Activated CD8-positive, alpha-beta memory T cell treated with anti-CD3 and anti-CD28 coated beads, Interleukin-2, amount 50 U/mL, for 24 hours (primary cell): ENCODE results near the gene OTUD3.
"Not testable (repeated sequence)": the region's sequence is repeated elsewhere in the genome, so short reads cannot be mapped to it uniquely, and the experiment has no call there.

Source experiments
- DNase-seq: peaks from one replicate; pipeline ENCODE4 v3.0.0-alpha.2; 2020; ENCODE audit errors: extremely low read depth

OTUD3 gene

DNA sequence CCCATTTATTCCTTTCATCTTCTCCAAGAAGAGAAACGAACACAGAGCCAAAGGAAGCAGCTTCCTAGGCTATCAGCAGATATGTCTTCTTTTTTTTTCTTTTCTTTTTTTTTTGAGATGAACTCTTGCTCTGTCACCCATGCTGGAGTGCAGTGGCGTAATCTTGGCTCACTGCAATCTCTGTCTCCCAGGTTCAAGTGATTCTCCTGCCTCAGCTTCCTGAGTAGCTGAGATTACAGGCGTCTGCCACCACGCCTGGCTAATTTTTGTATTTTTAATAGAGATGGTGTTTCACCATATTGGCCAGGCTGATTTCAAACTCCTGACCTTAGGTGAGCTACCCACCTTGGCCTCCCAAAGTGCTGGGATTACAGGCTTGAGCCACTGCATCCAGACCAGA, 13.6 kb upstream of the OTUD3 start:
- DNase-seq = not testable (repeated sequence)

DNA sequence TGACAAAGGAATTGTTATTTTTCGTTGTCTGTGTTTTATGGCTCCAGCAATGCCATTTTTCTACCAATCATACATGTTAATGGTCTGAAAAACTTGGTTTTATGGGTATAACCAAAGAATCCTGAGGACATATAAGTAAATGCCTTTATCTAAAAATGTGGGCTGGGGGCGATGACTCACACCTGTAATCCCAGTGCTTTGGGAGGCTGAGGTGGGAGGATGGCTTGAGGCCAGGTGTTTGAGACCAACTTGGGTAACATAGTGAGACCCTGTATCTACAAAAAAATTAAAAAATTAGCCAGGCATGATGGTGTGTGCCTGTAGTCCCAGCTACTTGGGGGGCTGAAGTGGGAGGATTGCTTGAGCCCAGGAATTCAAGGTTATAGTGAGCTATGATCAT, 12.7 kb upstream of the OTUD3 start:
- DNase-seq = not testable (repeated sequence)

DNA sequence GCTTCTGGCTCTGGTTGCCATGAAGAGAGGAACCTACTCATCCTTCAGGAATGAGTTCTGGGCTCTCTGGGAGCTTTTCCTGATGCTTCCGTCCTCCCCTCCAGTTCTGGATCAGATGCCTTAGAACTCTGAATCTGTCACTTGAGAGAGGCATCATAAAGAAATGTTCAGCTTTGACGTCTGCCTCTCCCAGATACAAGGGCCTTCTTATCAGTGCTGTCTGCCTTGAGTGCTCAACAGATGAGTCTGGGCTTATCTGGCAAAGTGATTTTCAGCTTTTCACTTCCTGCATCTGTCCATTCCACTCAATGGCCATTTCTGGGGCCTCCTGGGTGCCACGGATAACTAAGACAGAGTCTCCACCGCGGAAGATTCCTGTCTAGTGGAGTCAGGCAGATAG, 12.3 kb upstream of the OTUD3 start:
- DNase-seq = no peak

DNA sequence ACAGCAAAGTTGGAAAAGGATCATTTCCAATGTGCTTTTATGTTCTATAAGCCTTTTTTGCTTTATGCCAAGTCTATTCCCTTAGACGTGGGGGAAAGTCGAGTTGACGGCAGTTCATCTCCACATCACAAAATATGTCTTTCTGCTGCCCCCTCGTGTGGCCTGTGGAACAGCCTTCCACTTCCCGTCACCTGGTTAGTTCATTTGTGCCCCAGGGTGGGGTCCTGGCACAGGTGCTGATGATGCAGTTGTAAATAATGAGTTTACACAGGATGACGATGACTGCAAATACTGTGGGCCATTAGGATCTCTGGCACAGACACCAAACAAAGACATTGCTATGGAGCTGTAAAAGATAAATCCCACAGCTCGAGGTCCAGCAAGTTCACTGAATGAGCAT, 10.0 kb upstream of the OTUD3 start:
- no peak for DNase-seq

DNA sequence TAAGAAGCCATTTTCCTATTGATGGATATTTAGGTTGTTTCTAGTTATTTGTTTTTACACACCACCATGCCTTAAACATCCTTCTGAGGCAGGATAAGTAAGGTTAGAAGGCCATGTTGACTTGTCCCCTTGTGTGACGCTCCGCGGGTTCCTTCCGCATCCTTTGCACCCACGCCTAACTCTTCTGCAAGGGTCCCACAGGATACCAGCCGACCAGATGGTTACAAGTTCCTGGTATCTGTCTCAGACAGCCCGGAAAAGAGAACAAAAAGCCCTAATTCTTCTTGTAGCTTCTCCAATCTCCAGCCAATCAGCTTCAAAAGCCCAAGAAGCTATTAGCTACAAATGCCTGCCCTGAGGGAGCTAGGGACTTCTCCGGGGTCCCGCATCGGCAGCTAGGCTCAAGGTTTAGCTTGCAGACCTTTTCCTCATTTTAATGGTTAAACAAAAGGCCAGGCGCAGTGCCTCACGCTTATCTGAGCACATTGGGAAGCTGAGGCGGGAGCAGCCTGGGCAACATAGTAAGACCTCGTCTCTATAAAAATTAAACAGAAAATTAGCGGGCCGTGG, 4.9 kb upstream of the OTUD3 start:
- no peak for DNase-seq

DNA sequence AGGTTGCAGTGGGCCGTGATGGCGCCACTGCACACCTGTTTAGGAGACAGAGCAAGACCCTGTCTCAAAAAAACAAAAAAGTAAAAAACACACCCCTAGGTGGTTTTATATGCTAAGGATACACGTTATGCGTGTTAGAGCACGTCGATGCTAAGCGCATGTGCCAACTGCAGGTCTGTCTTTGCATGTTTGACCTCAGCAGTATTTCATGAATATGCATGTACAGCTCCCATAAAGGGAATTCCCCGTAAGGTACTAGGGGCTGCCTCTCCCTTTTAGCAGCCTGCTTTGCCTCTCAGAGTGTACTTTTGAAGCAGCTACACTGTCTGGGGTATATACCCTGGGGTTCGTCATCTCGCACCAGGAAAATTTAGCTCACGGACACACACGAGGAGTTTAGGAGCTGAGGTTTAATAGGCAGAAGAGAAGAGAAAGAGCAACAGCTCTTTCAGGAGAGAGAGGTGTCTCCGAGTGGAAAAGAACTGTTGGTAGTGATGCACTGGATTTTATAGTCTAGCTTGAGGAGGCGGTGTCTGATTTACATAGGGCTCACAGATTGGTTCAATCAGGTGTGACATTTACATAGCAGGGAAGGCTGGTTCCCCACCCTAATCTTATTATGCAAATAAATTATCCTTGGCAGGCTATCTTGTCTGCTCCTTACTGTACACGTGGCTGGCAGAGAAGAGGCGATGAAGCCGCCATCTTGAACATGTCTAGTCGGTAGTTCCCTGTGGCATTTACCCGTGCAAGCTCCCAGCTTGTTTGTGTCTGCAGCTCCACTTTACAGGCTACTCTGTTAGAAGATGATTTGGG, 4.2 kb upstream of the OTUD3 start:
- DNase-seq = no peak

DNA sequence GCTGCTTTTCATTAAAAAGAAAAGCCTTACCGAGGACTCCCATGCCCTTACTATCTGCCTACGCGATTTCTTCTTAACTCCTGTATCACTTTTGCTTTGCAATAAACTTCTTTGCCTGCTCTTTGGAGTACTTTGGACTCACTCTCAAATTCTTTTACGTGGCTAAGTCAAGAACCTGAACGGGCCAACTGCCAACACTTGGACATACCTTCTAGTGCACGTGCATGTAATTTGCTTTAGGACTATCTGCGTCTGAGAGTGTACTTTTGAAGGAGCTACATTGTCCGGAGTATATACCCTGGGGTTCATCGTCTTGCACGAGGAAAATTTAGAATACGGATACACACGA, 3.6 kb upstream of the OTUD3 start:
- DNase-seq = no peak

DNA sequence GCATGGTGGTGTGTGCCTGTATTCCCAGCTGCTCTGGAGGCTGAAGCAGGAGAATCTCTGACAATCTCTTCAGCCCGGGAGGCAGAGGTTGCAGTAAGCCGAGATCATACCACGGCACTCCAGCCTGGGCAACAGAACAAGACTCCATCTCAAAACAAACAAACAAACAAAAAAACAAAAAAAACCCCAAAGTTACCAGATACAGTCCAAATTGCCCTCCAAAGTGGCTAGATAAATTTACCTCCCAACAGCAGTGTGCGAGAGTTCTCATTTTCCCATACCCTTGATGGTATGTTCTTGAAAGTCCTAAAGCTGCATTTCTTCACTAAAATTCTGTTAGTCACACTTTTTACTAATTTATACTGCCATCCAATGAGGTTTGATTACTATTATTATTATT, 3.0 kb upstream of the OTUD3 start:
- no peak for DNase-seq

DNA sequence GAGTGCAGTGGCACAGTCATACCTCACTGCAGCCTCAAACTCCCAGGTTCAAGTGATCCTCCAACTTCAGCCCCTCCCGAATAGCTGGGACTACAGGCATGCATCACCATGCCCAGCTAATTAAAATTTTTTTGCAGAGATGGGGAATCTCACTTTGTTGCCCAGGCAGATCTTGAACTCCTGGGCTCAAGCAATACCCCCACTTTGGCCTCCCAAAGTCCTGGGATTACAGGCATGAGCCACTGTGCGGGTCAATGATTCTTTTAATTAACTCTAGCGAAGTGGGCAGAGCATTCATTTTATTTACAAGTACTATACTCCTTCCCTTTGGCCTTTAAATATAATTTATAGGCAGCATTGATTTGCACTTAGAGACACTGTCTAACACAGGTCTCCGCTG, 2.5 kb upstream of the OTUD3 start:
- DNase-seq = no peak

DNA sequence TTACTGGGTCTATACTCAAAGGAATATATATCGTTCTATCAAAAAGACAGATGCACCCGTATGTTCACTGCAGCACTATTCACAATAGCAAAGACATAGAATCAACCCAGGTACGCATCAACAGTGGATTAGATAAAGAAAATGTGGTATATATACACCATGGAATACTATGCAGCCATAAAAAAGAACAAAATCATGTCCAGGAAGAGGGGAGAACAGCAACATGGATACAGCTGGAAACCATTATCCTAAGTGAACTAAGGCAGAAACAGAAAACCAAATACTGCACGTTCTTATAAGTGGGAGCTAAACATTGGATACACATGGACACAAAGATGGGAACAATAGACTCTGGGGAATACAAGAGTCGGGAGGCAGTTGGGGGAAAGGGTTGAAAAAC, 1.4 kb upstream of the OTUD3 start:
- DNase-seq = not testable (repeated sequence)

DNA sequence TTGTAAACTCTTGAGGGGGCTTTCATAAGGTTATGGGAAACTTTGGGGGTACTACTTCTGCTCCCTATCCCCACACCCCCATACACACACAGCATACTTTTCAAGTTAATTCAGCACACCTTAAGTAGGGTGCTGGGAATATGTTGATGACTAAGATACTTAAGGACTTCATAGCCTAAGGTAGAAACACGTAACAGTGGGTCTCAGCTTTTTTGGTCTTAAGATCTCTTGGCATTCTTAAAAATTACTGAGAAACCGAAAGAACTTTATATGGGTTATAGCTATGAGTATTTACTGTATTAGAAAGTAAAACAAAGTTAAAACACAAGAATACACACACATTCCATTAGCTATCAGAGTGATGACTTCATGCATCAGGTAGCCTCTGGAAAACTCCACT, 2.1 kb downstream of the OTUD3 start:
- DNase-seq = no peak

DNA sequence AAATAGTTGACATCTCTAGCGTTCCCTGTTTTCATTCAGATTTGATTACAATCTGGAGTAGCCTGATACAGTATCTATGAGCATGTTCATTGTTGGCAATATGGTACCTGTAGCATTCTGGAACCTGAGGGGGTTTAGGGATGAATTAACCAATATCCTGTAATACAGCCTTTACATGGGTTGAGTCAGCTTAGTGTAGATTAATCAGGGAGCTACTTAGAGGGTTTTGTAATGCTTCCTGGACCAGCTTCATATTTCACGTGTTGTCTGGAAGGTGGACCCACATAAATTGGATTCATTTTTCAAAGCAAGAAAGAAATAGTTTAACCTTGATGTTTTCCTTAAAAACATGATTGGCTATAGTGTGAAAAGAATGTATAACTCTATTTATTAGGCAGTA, 3.6 kb downstream of the OTUD3 start:
- DNase-seq = no peak

DNA sequence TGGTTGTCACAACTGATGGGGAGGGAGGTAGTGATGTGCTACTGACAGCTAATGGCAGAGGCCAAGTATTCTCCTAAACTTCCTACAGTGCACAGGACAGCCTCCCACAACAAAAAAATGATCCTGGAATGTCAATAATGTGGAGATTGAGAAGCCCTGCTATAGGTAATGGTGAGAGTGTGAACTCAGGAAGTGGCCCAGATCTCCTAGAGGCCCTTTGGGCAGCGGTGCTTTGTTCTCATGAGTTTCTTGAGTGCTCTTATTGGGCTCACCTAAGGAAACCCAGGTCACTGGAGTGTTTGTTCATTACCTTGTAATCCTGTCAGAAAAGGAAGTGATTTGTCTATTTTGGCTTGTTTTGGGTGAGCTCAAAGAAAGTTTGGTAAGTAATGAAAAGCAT, 5.9 kb downstream of the OTUD3 start:
- DNase-seq = no peak

DNA sequence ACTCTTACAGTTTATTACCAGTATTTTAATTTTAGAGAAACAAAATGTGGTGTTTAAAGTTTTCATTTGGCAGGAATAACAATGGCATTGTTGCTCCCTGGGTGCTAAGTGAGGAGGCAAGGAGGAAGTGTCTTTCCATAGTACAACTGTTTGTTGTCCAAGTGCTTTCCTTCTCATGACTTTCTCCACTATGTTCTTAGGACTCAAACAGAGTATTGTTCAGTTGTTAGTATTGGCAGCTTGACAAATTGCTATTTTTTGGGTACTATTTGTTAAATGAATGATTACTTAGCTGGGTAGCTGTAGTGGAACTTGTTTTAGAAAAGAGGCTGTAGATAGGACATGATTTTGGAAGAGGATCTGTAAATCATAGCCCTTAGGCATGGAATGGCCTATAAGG, 7.5 kb downstream of the OTUD3 start:
- no peak for DNase-seq

DNA sequence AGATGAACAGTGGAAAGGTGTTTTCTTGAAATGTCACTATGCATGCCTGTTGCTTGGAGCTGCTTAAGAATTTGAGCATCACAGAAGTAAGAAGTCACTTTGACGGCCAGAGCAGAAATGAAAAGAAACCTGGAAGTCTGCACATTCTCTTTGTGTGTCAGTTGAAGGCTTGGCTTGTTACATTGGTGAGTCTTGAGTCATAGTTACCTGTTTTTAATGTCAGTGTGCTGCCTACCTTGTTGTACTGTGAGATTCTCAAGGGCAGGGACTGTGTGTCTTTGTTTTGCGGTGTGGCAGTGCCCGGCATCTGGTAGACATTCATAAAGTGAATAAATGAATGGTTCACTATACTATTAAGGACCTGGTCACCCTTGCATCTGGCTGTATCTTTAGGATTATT, 9.9 kb downstream of the OTUD3 start:
- no peak for DNase-seq

DNA sequence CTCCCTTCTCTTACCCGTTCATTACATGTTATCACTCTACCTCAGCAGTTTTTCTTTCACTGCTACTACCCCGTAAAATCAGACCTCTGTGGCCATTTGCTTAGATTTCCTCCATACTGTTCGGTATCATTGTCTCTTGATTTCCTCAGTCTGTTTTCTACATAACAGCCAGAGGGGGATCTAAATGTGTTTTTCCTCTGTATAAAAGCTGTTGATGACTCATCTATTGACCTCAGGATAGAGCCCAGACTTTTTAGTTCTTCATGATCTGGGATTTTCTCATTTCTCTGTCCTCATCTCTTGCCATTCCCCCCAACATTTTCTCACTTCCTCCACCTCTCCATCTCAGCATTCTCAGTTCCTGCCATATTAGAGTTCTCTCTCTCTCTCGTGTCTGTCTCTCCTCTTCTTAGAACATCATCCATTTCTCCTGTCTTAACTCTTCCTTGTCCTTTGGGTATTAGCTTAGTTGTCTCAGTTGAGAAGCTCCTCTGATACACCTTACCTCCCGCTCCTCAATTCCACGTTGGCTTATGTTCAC, 10.5 kb downstream of the OTUD3 start:
- DNase-seq = no peak

DNA sequence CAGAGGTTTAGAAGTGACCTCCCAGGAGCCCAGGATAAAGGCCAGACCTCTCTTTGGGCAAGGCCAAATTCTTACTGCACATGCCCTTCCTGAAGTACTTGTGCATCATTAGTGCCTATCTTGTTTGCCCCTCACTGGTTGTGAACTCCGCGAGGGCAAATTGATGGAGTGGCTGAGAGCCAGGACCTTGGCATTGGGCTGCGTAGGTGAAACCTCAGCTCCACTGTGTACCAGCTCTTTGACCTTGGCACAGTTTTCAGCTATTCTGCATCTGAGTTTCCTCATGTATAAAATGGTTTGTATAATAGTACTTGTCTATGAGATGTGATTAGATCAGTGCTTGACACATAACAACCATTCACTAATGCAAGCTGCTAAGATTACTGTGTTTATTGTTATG, 11.5 kb downstream of the OTUD3 start:
- DNase-seq = no peak

DNA sequence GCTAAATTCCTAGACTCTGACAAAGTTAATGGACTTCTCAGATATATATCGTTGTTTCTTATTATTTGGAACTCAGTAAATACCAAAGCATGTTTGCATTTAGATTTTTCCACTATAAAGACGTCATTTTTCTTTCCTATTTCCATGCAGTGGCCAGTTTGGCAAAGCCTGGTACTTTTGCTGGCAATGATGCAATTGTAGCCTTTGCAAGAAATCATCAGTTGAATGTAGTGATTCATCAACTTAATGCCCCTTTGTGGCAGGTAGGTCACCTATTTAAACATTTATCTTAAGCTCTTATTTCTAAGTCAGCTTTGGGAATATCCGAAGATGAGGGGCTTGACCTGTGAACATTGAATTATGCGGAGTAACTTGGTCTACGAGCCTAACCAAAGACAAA, 12.0 kb downstream of the OTUD3 start:
- no peak for DNase-seq

DNA sequence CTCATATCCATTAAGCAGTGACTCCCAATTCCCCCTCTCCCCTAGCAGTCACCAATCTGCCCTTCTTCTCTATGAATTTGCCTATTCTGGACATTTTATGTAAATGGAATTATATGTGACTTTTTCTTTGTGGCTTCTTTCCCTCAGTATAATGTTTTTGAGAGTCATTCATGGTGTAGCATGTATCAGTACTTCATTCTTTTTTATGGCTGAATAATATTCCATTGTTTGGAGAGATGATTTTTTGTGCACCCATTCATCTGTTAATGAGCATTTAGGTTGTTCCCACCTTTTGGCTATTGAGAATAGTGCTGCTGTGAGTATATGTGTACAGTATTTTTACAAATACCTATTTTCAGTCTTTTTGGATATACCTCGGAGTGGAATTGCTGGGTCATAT, 19.5 kb downstream of the OTUD3 start:
- no peak for DNase-seq

DNA sequence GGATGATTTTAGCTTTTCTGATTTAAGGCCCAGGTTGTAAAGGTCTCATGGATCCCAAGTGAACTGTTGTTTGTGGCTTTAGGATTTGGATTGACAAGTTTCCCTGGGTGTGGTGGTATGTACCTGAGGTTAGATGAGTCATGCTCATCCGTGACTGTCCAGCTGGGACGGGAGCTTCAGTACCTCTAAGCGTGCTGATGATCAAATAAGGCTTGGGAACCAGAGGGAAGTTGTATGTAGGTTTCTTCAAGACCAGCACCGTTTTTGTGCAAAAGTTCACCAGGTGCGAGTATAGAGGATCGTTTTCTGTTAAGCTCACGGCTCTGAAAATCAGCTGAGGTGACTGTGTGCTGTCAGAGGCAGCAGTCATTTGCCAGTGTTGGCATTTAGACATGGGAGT, 21.4 kb downstream of the OTUD3 start:
- DNase-seq = no peak

DNA sequence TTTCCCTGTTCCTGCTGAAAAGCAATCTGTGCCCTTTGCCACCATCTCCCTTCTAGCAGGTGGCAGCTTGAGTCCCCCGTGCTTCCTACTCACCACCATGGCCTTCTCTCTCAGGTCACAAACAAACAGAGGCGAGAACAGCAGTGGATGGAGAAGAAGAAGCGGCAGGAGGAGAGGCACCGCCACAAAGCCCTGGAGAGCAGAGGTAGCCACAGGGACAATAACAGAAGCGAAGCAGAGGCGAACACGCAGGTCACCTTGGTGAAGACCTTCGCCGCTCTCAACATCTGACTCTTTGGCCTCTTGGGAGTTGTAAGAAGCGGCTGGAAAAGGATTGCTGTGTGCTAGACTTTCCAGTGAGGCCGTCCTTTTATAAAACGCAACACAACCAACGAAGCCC, 25.3 kb downstream of the OTUD3 start:
- DNase-seq = no peak

DNA sequence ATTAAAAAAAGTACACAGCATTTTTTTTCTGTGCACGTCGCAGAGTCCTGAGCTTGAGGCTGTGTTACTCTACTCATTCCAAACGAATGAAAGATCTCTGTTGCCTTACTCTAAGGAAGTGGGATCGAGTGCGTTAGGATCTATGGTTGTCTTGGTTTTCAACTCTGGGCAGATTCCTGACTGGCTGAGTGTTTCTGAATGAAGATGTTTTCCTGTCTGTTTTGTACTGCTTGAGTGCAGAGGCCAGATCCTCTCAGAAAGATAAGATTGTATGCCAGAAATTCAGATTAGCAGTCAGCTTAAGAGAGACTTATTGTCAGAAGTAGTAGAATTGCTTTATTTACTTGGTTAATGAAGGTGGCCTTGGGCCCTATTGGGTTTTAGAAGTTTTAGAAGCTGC, 27.2 kb downstream of the OTUD3 start:
- no peak for DNase-seq

DNA sequence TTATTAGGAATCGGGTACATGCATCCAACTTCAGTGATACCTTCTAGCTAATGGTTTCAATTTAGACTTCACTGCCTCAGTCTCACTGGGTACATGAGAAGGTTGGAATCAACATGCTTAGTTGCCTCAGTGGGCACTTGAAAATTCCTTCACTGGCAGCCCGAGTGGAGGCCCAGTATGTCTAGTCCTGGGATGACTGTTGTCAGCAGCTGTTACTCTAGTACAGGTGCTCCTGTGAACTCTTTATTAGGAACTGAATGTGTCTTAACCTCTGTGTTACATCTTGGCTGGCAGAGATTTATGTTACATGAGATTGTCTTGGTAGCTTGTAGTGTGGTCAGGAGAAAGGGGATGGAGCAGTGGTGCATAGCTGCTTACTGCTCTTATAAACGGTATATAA, 27.8 kb downstream of the OTUD3 start:
- DNase-seq = no peak

DNA sequence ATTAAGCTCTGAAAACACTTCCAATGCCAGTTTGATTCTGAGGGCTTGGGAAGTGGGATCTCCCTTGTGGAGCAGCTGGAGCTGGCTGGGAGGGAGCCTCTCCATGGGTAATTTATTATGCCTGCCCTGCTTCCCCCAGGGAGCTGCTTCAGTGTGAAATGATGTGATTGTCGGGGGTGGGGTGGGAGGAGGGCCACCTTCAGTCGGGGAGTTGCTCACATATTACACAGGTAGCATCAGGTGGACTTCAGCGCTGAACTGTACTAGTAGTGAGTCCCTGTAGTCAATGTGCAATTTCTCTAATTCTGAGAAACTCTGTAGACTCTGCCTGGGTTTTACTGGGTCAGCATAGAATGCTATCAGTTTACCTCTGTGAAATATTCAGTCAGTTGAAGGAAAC, 28.5 kb downstream of the OTUD3 start:
- DNase-seq = no peak
